Rectal smooth muscle tissue (tissue), 1 donor: ENCODE results near the gene APBA2.
"Not testable (repeated sequence)": the region's sequence is repeated elsewhere in the genome, so short reads cannot be mapped to it uniquely, and the experiment has no call there.

Experiments
- H3K27ac ChIP-seq: one replicate; pipeline ENCODE4 v1.7.0; 2013; ENCODE audit warnings: low read depth, low read length, inconsistent platforms
- H3K27me3 ChIP-seq: one replicate; pipeline ENCODE4 v1.7.0; 2013; ENCODE audit warnings: low read length; ENCODE audit not compliant: control insufficient read depth, insufficient read depth
- H3K36me3 ChIP-seq: one replicate; pipeline ENCODE4 v1.7.0; 2013; ENCODE audit warnings: low read length; ENCODE audit not compliant: control insufficient read depth, insufficient read depth
- H3K4me1 ChIP-seq: one replicate; pipeline ENCODE4 v1.7.0; 2013; ENCODE audit warnings: low read length; ENCODE audit not compliant: control insufficient read depth, insufficient read depth
- H3K4me3 ChIP-seq: one replicate; pipeline ENCODE4 v1.7.0; 2013; ENCODE audit warnings: low read length
- H3K9ac ChIP-seq: one replicate; pipeline ENCODE4 v1.7.0; 2013; ENCODE audit warnings: low read length

The APBA2 gene

GRCh38 chr15:29028158-29028557 is 142.4 kb downstream of the APBA2 start:
- H3K4me1 ChIP-seq, H3K36me3 ChIP-seq, H3K4me3 ChIP-seq, H3K27me3 ChIP-seq, H3K9ac ChIP-seq, H3K27ac ChIP-seq: not testable (repeated sequence)

- Histone ChIP-seq H3K9ac (no peak overlapping the region), H3K4me3 (no peak overlapping the region), H3K27me3 (no peaks in the 10 kb centered on the region), H3K36me3 (no peaks in the 10 kb centered on the region), H3K4me1 (no peaks in the 10 kb centered on the region), H3K27ac (no peak overlapping the region)
Observed at GRCh38 chr15:29029651-29030195, 143.9 kb downstream of the APBA2 start.

GRCh38 chr15:29031502-29032228 is 145.9 kb downstream of the APBA2 start:
- no peak overlapping the region for H3K9ac ChIP-seq
- H3K36me3 ChIP-seq = no peaks in the 10 kb centered on the region
- no peaks in the 10 kb centered on the region for H3K27me3 ChIP-seq
- H3K4me3 ChIP-seq = no peak overlapping the region
- H3K4me1 ChIP-seq = no peaks in the 10 kb centered on the region
- H3K27ac ChIP-seq = no peak overlapping the region

DNA sequence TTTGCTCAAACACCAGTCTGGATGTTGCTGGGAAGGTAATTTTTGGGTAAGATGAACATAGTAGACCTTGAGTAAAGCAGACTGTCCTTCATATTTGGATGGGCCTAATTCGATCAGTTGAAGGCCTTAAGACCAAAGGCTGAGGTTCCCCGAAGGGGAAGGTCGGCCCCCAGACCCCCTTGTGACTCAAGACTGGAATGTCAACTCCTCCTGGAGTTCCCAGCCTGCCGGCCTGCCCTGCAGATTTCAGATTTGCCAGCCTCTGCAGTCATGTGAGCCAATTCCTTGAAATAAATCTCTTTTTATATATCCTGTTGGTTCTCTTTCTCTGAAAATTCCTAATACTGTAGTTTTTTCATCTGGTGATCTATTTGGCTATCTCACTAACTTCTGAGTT is 146.5 kb downstream of the APBA2 start:
- Histone ChIP-seq H3K9ac (no peak overlapping the region), H3K27me3 (no peaks in the 10 kb centered on the region), H3K36me3 (no peaks in the 10 kb centered on the region), H3K4me3 (no peak overlapping the region), H3K4me1 (no peaks in the 10 kb centered on the region), H3K27ac (no peak overlapping the region)

GRCh38 chr15:29032751-29033150 is 147.0 kb downstream of the APBA2 start:
- no peak overlapping the region for H3K4me3 ChIP-seq
- no peak overlapping the region for H3K27ac ChIP-seq
- no peak overlapping the region for H3K9ac ChIP-seq
- no peaks in the 10 kb centered on the region for H3K36me3 ChIP-seq
- no peaks in the 10 kb centered on the region for H3K27me3 ChIP-seq
- no peaks in the 10 kb centered on the region for H3K4me1 ChIP-seq

GRCh38 chr15:29034151-29034550 is 148.4 kb downstream of the APBA2 start:
- Histone ChIP-seq H3K36me3 (no peaks in the 10 kb centered on the region), H3K27ac (no peak overlapping the region), H3K9ac (no peak overlapping the region), H3K4me3 (no peak overlapping the region), H3K4me1 (no peaks in the 10 kb centered on the region), H3K27me3 (no peaks in the 10 kb centered on the region)

GRCh38 chr15:29034593-29035335 is 149.0 kb downstream of the APBA2 start:
- H3K27me3 ChIP-seq = no peaks in the 10 kb centered on the region
- no peak overlapping the region for H3K4me3 ChIP-seq
- no peak overlapping the region for H3K27ac ChIP-seq
- H3K36me3 ChIP-seq = no peaks in the 10 kb centered on the region
- H3K4me1 ChIP-seq = no peaks in the 10 kb centered on the region
- no peak overlapping the region for H3K9ac ChIP-seq

DNA sequence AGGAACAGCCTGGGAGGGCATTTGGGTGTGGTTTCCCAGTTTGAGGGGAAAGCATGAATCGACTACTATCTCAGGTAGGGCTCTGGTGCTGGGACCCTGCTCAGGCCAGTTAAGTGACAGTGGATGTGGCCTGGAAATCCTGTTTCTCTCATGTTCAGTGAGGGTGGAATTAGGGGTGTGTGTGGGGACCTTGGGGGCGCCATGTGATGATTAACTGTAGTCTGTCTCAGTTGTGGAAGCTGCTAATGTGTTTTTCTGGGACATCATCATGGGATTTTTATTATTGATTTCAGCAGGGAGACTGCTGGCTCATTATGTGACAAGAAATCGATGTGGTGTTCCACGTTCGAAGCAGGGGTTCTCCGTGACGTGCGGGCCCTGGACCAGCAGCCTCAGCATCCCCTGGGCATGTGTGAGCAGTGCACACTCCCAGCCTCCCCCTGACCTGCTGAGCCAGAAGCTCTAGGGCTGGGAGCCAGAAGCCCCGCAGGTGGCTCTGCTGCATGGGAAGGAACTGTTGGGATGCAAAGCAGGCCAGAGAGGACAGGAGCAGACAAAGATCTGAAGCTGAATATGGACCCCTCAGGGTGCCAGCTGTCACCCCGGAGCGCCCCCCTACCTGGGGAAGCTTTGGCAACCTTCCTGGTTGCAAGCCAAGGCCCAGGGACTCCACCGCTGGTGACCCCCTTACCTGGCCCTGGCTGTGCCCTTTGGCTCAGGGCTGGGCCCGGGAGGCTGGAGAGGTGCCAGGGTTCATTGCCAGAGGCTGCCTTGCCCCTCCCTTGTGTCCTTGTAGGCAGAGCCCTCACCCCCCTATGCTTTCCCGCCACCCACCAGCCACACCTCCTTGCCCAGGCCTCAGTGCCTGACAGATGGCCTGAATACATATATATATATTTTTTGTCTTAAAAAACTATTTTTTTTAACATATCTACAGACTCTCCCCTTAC is 149.8 kb downstream of the APBA2 start:
- no peak overlapping the region for H3K9ac ChIP-seq
- no peak overlapping the region for H3K4me3 ChIP-seq
- no peaks in the 10 kb centered on the region for H3K36me3 ChIP-seq
- H3K27ac ChIP-seq = no peak overlapping the region
- H3K4me1 ChIP-seq = no peaks in the 10 kb centered on the region
- H3K27me3 ChIP-seq = no peaks in the 10 kb centered on the region

GRCh38 chr15:29037997-29038705 is 152.4 kb downstream of the APBA2 start:
- Histone ChIP-seq H3K4me3 (no peak overlapping the region), H3K27ac (no peak overlapping the region), H3K9ac (no peak overlapping the region), H3K27me3 (no peaks in the 10 kb centered on the region), H3K4me1 (no peaks in the 10 kb centered on the region), H3K36me3 (no peaks in the 10 kb centered on the region)

DNA sequence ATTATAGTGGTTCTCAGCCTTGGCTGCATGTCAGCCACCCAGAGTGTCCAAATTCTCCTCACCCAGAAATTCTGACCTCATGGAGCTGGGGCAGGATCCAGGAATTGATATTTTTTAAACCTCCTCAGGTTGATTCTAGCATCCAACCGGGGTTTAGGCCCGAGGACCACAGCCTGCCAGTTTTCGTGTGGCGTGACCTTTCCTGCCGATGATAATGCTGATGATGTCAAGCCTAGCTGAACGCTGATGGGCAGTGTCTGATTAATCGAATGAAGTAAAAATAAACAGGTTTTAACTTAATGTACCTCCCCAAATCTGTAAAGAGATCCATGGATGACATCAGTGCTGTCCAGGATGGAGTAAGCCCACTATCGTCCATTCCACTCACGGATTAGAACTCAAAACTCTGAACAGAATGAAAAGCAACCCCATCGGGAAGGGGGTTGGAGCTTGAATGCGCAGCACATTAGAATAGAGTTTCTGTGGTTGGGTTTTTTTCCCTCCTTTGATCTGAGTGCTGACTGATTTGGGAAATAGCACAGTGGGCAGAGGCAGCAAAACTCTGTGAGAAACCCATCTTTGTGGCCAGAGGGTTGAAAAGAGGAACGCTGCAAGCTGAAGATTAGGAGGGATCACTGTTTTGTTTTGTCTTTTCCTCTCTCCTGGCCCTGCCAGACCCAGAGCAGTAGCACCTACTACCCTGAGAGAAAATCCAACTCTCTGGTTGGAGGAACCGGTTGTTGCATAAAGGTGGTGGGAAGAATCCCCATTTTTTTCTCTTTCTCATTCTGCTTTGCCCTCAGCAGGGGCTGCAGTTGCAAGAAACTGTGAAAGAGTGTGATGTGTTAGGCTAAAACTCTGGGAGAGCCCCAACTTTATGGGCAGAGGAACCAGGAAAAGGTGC is 153.9 kb downstream of the APBA2 start:
- H3K9ac ChIP-seq = no peak overlapping the region
- no peak overlapping the region for H3K4me3 ChIP-seq
- no peak overlapping the region for H3K27ac ChIP-seq
- no peaks in the 10 kb centered on the region for H3K27me3 ChIP-seq
- H3K36me3 ChIP-seq = no peaks in the 10 kb centered on the region
- H3K4me1 ChIP-seq = no peaks in the 10 kb centered on the region

DNA sequence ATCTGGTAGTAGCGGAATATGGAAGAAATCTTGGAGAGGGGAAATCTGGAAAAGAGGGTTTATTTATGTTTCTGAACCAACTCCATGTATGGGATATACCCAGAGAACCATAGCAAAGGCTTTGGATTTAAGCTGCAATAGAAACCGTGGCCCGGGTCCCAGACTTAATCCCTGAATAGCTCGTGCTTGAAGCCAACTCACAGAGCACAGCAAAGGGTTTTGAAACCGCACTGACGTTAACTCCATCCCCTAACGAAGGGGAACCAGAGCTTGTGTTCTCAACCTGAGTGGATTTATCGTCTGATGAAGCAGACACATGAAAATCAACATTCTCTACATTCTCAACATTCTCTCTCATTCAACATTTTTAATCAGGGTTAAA is 154.6 kb downstream of the APBA2 start:
- Histone ChIP-seq H3K27me3 (no peaks in the 10 kb centered on the region), H3K27ac (no peak overlapping the region), H3K36me3 (no peaks in the 10 kb centered on the region), H3K9ac (no peak overlapping the region), H3K4me3 (no peak overlapping the region), H3K4me1 (no peaks in the 10 kb centered on the region)
